ENCODE data around the gene TMEM132D. TPM values are rescaled to one million over a fixed set of nuclear protein-coding genes. Genes with fewer than 3 reads are reported as not detected.

TMEM132D gene
- total RNA-seq, 1 experiment from 2014 or later = not detected

DNA sequence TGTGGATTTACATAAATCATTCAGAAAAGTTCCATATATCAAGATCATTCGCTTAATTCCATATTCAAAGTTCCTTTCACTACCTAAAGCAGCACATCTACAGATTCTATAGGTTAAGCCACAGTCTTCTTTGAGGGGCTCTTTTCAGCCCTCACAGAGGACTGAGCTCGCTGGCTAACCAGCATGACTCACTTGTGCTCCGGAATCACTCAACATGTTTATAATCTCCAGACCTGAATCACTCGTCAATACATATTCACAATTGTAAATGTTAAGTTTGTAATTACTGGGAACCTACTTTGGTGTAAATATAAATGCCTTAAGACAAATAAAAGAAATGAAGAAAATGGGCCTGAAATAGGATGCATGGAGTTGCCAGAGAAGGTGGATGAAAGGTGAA is 315.7 kb downstream of the TMEM132D start:
- TF ChIP-seq EZH2 (IDR thresholded peaks at IDR 0.05; ENCODE audit: borderline replicate concordance, low read depth, low read length, poor library complexity, severe bottlenecking) = no peak
- TF ChIP-seq, protein P1, sequence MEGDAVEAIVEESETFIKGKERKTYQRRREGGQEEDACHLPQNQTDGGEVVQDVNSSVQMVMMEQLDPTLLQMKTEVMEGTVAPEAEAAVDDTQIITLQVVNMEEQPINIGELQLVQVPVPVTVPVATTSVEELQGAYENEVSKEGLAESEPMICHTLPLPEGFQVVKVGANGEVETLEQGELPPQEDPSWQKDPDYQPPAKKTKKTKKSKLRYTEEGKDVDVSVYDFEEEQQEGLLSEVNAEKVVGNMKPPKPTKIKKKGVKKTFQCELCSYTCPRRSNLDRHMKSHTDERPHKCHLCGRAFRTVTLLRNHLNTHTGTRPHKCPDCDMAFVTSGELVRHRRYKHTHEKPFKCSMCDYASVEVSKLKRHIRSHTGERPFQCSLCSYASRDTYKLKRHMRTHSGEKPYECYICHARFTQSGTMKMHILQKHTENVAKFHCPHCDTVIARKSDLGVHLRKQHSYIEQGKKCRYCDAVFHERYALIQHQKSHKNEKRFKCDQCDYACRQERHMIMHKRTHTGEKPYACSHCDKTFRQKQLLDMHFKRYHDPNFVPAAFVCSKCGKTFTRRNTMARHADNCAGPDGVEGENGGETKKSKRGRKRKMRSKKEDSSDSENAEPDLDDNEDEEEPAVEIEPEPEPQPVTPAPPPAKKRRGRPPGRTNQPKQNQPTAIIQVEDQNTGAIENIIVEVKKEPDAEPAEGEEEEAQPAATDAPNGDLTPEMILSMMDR (conservative IDR thresholded peaks at IDR 0.05; ENCODE audit: low read depth, low read length) = no peak
- Histone ChIP-seq H3K27ac (ENCODE audit: low read depth, low read length, poor library complexity, severe bottlenecking) (no peak overlapping the region), H3K36me3 (ENCODE audit: insufficient read depth, low read length, poor library complexity, severe bottlenecking) (no peaks in the 10 kb centered on the region), H3K9me3 (ENCODE audit: low read depth, low read length, poor library complexity, severe bottlenecking) (peaks cover 17% of the 10 kb centered on the region), H3K4me3 (ENCODE audit: low read depth, low read length, poor library complexity, severe bottlenecking) (no peak overlapping the region), H3K4me1 (ENCODE audit: insufficient read depth, low read length, poor library complexity, severe bottlenecking) (no peaks in the 10 kb centered on the region), H3K27me3 (replicated peaks; ENCODE audit: insufficient read depth, low read depth, low read length, poor library complexity) (no peaks in the 10 kb centered on the region)
- no peak for DNase-seq (ENCODE audit: low spot score)
- no TSS peak for BruUV-seq (replicated peaks)
- ChIA-PET POLR2A (ENCODE audit: low non-redundant PET) (no interaction called here), CTCF (no interaction called here)
- intact Hi-C loops (cut with micrococcal nuclease; ENCODE audit: unreplicated experiment) = no loop called here

DNA sequence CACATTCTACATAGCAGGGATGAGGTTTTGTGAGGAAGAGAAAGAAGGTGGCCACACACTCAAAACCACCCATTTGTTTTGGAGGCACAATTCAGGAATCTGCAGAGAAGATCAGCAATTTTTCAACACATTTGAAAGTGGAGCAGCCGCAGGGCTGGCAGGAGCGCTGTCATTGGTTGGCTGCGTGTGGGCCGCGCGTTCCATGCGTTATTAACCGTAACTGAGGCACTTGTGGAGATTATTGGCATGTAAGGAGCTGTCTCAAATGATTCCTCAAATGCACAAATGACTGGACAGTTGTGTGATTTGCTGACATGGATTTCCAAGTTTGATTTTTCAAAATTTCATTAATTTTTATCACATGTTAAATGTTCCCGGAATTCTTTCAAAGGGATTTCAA is 318.5 kb downstream of the TMEM132D start:
- POLR2A ChIA-PET (ENCODE audit: low non-redundant PET) = no interaction called here
- no peak for TF ChIP-seq EZH2 (IDR thresholded peaks at IDR 0.05; ENCODE audit: borderline replicate concordance, low read depth, low read length, poor library complexity, severe bottlenecking)
- TF ChIP-seq, protein P1 (conservative IDR thresholded peaks at IDR 0.05; ENCODE audit: low read depth, low read length) = no peak
- Histone ChIP-seq H3K9me3 (ENCODE audit: low read depth, low read length, poor library complexity, severe bottlenecking) (peaks cover 16% of the 10 kb centered on the region), H3K4me1 (ENCODE audit: insufficient read depth, low read length, poor library complexity, severe bottlenecking) (no peaks in the 10 kb centered on the region), H3K36me3 (ENCODE audit: insufficient read depth, low read length, poor library complexity, severe bottlenecking) (no peaks in the 10 kb centered on the region), H3K4me3 (ENCODE audit: low read depth, low read length, poor library complexity, severe bottlenecking) (no peak overlapping the region), H3K27me3 (replicated peaks; ENCODE audit: insufficient read depth, low read depth, low read length, poor library complexity) (no peaks in the 10 kb centered on the region), H3K27ac (ENCODE audit: low read depth, low read length, poor library complexity, severe bottlenecking) (no peak overlapping the region)
- CTCF ChIA-PET = no interaction called here
- no peak for DNase-seq (ENCODE audit: low spot score)
- BruUV-seq (replicated peaks) = no TSS peak
- intact Hi-C loops (cut with micrococcal nuclease; ENCODE audit: unreplicated experiment) = no loop called here

DNA sequence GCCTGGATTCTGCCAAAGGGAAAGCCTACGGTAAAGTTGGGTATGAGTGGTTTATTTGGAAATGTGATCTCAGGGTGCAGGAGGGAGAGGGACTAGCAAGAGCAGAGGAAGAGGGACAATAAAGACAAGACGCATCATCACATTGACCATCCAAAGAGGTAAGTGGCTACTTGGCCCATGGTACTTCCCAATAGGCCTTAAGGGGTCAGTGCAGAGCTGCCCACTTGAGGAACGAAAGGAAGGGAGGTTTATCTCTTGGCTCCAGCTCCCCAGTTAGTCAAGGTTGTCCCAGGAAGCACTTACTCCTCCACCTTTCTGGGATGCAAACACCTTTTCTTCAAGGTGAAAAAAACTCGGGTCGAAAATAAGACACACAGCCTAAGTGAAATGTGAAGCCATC is 323.9 kb downstream of the TMEM132D start:
- no peak overlapping the region for H3K4me3 ChIP-seq (ENCODE audit: low read depth, low read length, poor library complexity, severe bottlenecking)
- H3K4me1 ChIP-seq (ENCODE audit: insufficient read depth, low read length, poor library complexity, severe bottlenecking) = no peaks in the 10 kb centered on the region
- intact Hi-C loops (cut with micrococcal nuclease; ENCODE audit: unreplicated experiment) = no loop called here
- TF ChIP-seq, protein P1 (conservative IDR thresholded peaks at IDR 0.05; ENCODE audit: low read depth, low read length) = no peak
- no peak for TF ChIP-seq EZH2 (IDR thresholded peaks at IDR 0.05; ENCODE audit: borderline replicate concordance, low read depth, low read length, poor library complexity, severe bottlenecking)
- BruUV-seq (replicated peaks) = no TSS peak
- ChIA-PET CTCF (no interaction called here), POLR2A (ENCODE audit: low non-redundant PET) (no interaction called here)
- no peaks in the 10 kb centered on the region for H3K27me3 ChIP-seq (replicated peaks; ENCODE audit: insufficient read depth, low read depth, low read length, poor library complexity)
- no peaks in the 10 kb centered on the region for H3K36me3 ChIP-seq (ENCODE audit: insufficient read depth, low read length, poor library complexity, severe bottlenecking)
- peaks cover 8% of the 10 kb centered on the region for H3K9me3 ChIP-seq (ENCODE audit: low read depth, low read length, poor library complexity, severe bottlenecking)
- no peak overlapping the region for H3K27ac ChIP-seq (ENCODE audit: low read depth, low read length, poor library complexity, severe bottlenecking)
- no peak for DNase-seq (ENCODE audit: low spot score)
